ENCODE measurements around the gene TGIF1.

TGIF1 gene

GRCh38 chr18:3455090-3455635, 5.2 kb downstream of the TGIF1 start:
- Histone ChIP-seq H3K4me1 (ENCODE audit: control insufficient read depth in 1 of 2, insufficient read depth in 2 of 2, low read length in 2 of 2) (peaks cover 32 to 57% of the 10 kb centered on the region in 2 donors), H3K36me3 (ENCODE audit: control insufficient read depth in 1 of 2, insufficient read depth in 2 of 2, low read length in 2 of 2) (peaks cover 0 to 15% of the 10 kb centered on the region in 2 donors)

GRCh38 chr18:3455907-3456685, 6.1 kb downstream of the TGIF1 start:
- Histone ChIP-seq H3K27ac (ENCODE audit: low read depth, low read length) (peak overlapping the region; percentile 89), H3K27me3 (ENCODE audit: control insufficient read depth in 1 of 2, insufficient read depth in 2 of 2, low read length in 2 of 2) (no peaks in the 10 kb centered on the region), H3K36me3 (ENCODE audit: control insufficient read depth in 1 of 2, insufficient read depth in 2 of 2, low read length in 2 of 2) (peaks cover 4 to 15% of the 10 kb centered on the region in 2 donors), H3K9me3 (ENCODE audit: control insufficient read depth in 1 of 2, low read length in 2 of 2) (no peaks in the 10 kb centered on the region), H3K4me3 (ENCODE audit: low read depth in 1 of 2, low read length in 2 of 2) (peak overlapping the region; percentile 44 to 92), H3K4me1 (ENCODE audit: control insufficient read depth in 1 of 2, insufficient read depth in 2 of 2, low read length in 2 of 2) (peaks cover 32 to 57% of the 10 kb centered on the region in 2 donors), H3K9ac (ENCODE audit: low read depth in 1 of 2, low read length in 2 of 2) (peak overlapping the region; percentile 98 to 99)

More at GRCh38 chr18:3455090-3455635, 5.2 kb downstream of the TGIF1 start:
- peak overlapping the region; percentile 89 for H3K27ac ChIP-seq (ENCODE audit: low read depth, low read length)
- H3K27me3 ChIP-seq (ENCODE audit: control insufficient read depth in 1 of 2, insufficient read depth in 2 of 2, low read length in 2 of 2), result no peaks in the 10 kb centered on the region
- no peaks in the 10 kb centered on the region for H3K9me3 ChIP-seq (ENCODE audit: control insufficient read depth in 1 of 2, low read length in 2 of 2)
- peak overlapping the region; percentile 98 to 99 for H3K9ac ChIP-seq (ENCODE audit: low read depth in 1 of 2, low read length in 2 of 2)
- peak overlapping the region; percentile 92 to 93 for H3K4me3 ChIP-seq (ENCODE audit: low read depth in 1 of 2, low read length in 2 of 2)

GRCh38 chr18:3456686-3457069, 6.7 kb downstream of the TGIF1 start:
- Histone ChIP-seq H3K36me3 (ENCODE audit: control insufficient read depth in 1 of 2, insufficient read depth in 2 of 2, low read length in 2 of 2) (peaks cover 5 to 15% of the 10 kb centered on the region in 2 donors), H3K4me3 (ENCODE audit: low read depth in 1 of 2, low read length in 2 of 2) (peak overlapping the region in 1 of 2 donors; percentile 92), H3K4me1 (ENCODE audit: control insufficient read depth in 1 of 2, insufficient read depth in 2 of 2, low read length in 2 of 2) (peaks cover 32 to 57% of the 10 kb centered on the region in 2 donors), H3K27me3 (ENCODE audit: control insufficient read depth in 1 of 2, insufficient read depth in 2 of 2, low read length in 2 of 2) (no peaks in the 10 kb centered on the region), H3K27ac (ENCODE audit: low read depth, low read length) (peak overlapping the region; percentile 89), H3K9me3 (ENCODE audit: control insufficient read depth in 1 of 2, low read length in 2 of 2) (no peaks in the 10 kb centered on the region), H3K9ac (ENCODE audit: low read depth in 1 of 2, low read length in 2 of 2) (peak overlapping the region in 1 of 2 donors; percentile 99)

- H3K9me3 ChIP-seq (ENCODE audit: control insufficient read depth in 1 of 2, low read length in 2 of 2), result no peaks in the 10 kb centered on the region
- peak overlapping the region; percentile 89 for H3K27ac ChIP-seq (ENCODE audit: low read depth, low read length)
- H3K27me3 ChIP-seq (ENCODE audit: control insufficient read depth in 1 of 2, insufficient read depth in 2 of 2, low read length in 2 of 2), result no peaks in the 10 kb centered on the region
- H3K9ac ChIP-seq (ENCODE audit: low read depth in 1 of 2, low read length in 2 of 2), result peak overlapping the region; percentile 39 to 99
- peaks cover 5 to 19% of the 10 kb centered on the region in 2 donors for H3K36me3 ChIP-seq (ENCODE audit: control insufficient read depth in 1 of 2, insufficient read depth in 2 of 2, low read length in 2 of 2)
- peak overlapping the region; percentile 18 to 23 for H3K4me3 ChIP-seq (ENCODE audit: low read depth in 1 of 2, low read length in 2 of 2)
- H3K4me1 ChIP-seq (ENCODE audit: control insufficient read depth in 1 of 2, insufficient read depth in 2 of 2, low read length in 2 of 2), result peaks cover 32 to 57% of the 10 kb centered on the region in 2 donors
These were observed 7.3 kb downstream of the TGIF1 start for GRCh38 chr18:3457261-3457724.

- peaks cover 24 to 49% of the 10 kb centered on the region in 2 donors for H3K4me1 ChIP-seq (ENCODE audit: control insufficient read depth in 1 of 2, insufficient read depth in 2 of 2, low read length in 2 of 2)
- peaks cover 5 to 19% of the 10 kb centered on the region in 2 donors for H3K36me3 ChIP-seq (ENCODE audit: control insufficient read depth in 1 of 2, insufficient read depth in 2 of 2, low read length in 2 of 2)
- no peaks in the 10 kb centered on the region for H3K27me3 ChIP-seq (ENCODE audit: control insufficient read depth in 1 of 2, insufficient read depth in 2 of 2, low read length in 2 of 2)
- no peak overlapping the region for H3K27ac ChIP-seq (ENCODE audit: low read depth, low read length)
- H3K9ac ChIP-seq (ENCODE audit: low read depth in 1 of 2, low read length in 2 of 2), result peak overlapping the region; percentile 8 to 15
- H3K4me3 ChIP-seq (ENCODE audit: low read depth in 1 of 2, low read length in 2 of 2), result peak overlapping the region in 1 of 2 donors; percentile 28
- no peaks in the 10 kb centered on the region for H3K9me3 ChIP-seq (ENCODE audit: control insufficient read depth in 1 of 2, low read length in 2 of 2)
These were observed 8.4 kb downstream of the TGIF1 start for GRCh38 chr18:3458378-3458777.

- no peaks in the 10 kb centered on the region for H3K27me3 ChIP-seq (ENCODE audit: control insufficient read depth in 1 of 2, insufficient read depth in 2 of 2, low read length in 2 of 2)
- H3K27ac ChIP-seq (ENCODE audit: low read depth, low read length), result no peak overlapping the region
- peak overlapping the region; percentile 8 to 15 for H3K9ac ChIP-seq (ENCODE audit: low read depth in 1 of 2, low read length in 2 of 2)
- H3K4me3 ChIP-seq (ENCODE audit: low read depth in 1 of 2, low read length in 2 of 2), result peak overlapping the region in 1 of 2 donors; percentile 28
- peaks cover 5 to 19% of the 10 kb centered on the region in 2 donors for H3K36me3 ChIP-seq (ENCODE audit: control insufficient read depth in 1 of 2, insufficient read depth in 2 of 2, low read length in 2 of 2)
- H3K9me3 ChIP-seq (ENCODE audit: control insufficient read depth in 1 of 2, low read length in 2 of 2), result no peaks in the 10 kb centered on the region
- peaks cover 24 to 49% of the 10 kb centered on the region in 2 donors for H3K4me1 ChIP-seq (ENCODE audit: control insufficient read depth in 1 of 2, insufficient read depth in 2 of 2, low read length in 2 of 2)
These were observed 9.2 kb downstream of the TGIF1 start for GRCh38 chr18:3458952-3459853.

- H3K4me1 ChIP-seq (ENCODE audit: control insufficient read depth in 1 of 2, insufficient read depth in 2 of 2, low read length in 2 of 2), result peaks cover 11 to 35% of the 10 kb centered on the region in 2 donors
- no peak overlapping the region for H3K27ac ChIP-seq (ENCODE audit: low read depth, low read length)
- peaks cover 5 to 19% of the 10 kb centered on the region in 2 donors for H3K36me3 ChIP-seq (ENCODE audit: control insufficient read depth in 1 of 2, insufficient read depth in 2 of 2, low read length in 2 of 2)
- H3K4me3 ChIP-seq (ENCODE audit: low read depth in 1 of 2, low read length in 2 of 2), result no peak overlapping the region
- H3K27me3 ChIP-seq (ENCODE audit: control insufficient read depth in 1 of 2, insufficient read depth in 2 of 2, low read length in 2 of 2), result no peaks in the 10 kb centered on the region
- no peaks in the 10 kb centered on the region for H3K9me3 ChIP-seq (ENCODE audit: control insufficient read depth in 1 of 2, low read length in 2 of 2)
- H3K9ac ChIP-seq (ENCODE audit: low read depth in 1 of 2, low read length in 2 of 2), result no peak overlapping the region
These were observed 10.9 kb downstream of the TGIF1 start for GRCh38 chr18:3460823-3461398.

- Histone ChIP-seq H3K27ac (ENCODE audit: low read depth, low read length) (no peak overlapping the region), H3K9ac (ENCODE audit: low read depth in 1 of 2, low read length in 2 of 2) (no peak overlapping the region), H3K27me3 (ENCODE audit: control insufficient read depth in 1 of 2, insufficient read depth in 2 of 2, low read length in 2 of 2) (no peaks in the 10 kb centered on the region), H3K4me1 (ENCODE audit: control insufficient read depth in 1 of 2, insufficient read depth in 2 of 2, low read length in 2 of 2) (peaks cover 11 to 31% of the 10 kb centered on the region in 2 donors), H3K9me3 (ENCODE audit: control insufficient read depth in 1 of 2, low read length in 2 of 2) (no peaks in the 10 kb centered on the region), H3K36me3 (ENCODE audit: control insufficient read depth in 1 of 2, insufficient read depth in 2 of 2, low read length in 2 of 2) (peaks cover 5 to 19% of the 10 kb centered on the region in 2 donors), H3K4me3 (ENCODE audit: low read depth in 1 of 2, low read length in 2 of 2) (no peak overlapping the region)
These were observed 11.7 kb downstream of the TGIF1 start for GRCh38 chr18:3461704-3462103.

GRCh38 chr18:3463051-3463450, 13.1 kb downstream of the TGIF1 start:
- H3K4me1 ChIP-seq (ENCODE audit: control insufficient read depth in 1 of 2, insufficient read depth in 2 of 2, low read length in 2 of 2), result peaks cover 15 to 25% of the 10 kb centered on the region in 2 donors
- no peak overlapping the region for H3K9ac ChIP-seq (ENCODE audit: low read depth in 1 of 2, low read length in 2 of 2)
- H3K27ac ChIP-seq (ENCODE audit: low read depth, low read length), result no peak overlapping the region
- no peak overlapping the region for H3K4me3 ChIP-seq (ENCODE audit: low read depth in 1 of 2, low read length in 2 of 2)
- H3K27me3 ChIP-seq (ENCODE audit: control insufficient read depth in 1 of 2, insufficient read depth in 2 of 2, low read length in 2 of 2), result no peaks in the 10 kb centered on the region
- no peaks in the 10 kb centered on the region for H3K9me3 ChIP-seq (ENCODE audit: control insufficient read depth in 1 of 2, low read length in 2 of 2)
- H3K36me3 ChIP-seq (ENCODE audit: control insufficient read depth in 1 of 2, insufficient read depth in 2 of 2, low read length in 2 of 2), result peaks cover 5 to 11% of the 10 kb centered on the region in 2 donors
